ENCODE measurements around the gene UGT2A3.

The UGT2A3 gene

DNA sequence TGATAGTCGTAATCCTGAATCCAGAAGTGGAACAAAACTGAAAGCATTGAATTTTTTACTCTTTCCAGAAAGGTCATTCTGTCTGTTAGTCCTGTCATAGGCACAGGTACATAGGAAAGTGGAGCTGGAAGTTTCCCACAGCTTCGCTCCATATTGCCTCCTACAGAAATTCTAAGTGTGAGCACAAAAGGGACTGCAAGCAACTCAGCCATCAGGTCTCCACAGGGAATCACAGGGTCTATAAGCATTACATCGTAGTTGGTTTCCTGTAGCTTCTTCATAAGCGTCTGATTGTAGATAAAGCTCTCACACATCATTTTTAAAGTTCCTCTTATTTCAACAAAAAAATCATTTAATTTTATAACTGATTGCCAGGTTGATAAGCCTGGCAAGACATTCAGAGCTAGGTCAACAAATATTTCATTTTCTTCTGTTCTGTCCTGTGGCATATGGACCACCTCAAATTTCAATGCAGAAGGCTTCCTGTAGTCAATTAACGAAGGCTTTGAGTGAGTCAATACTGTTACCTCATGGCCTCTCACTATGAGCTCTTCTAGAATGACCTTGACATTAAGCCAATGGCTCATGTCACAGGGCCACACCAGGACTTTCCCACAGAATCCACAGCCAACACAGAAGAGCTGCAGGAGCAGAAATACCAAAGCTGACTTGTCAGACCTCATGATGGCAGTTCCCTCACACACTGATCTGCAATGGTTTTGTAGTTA, at the start of gene UGT2A3:
UGT2A3 (minus strand) TSS at position 727 of the 728 bp plus-strand sequence; CDS start at position 683, 44 bp downstream.
- TF ChIP-seq EP300 (IDR thresholded peaks at IDR 0.05; ENCODE audit: borderline replicate concordance): no peak
- no peak for TF ChIP-seq ZBTB7A (IDR thresholded peaks at IDR 0.05; ENCODE audit: low read depth)
- no peak for TF ChIP-seq TAF1 (IDR thresholded peaks at IDR 0.05; ENCODE audit: low read depth)
- TF ChIP-seq EGR1 (IDR thresholded peaks at IDR 0.05): no peak
- TF ChIP-seq, protein P1, sequence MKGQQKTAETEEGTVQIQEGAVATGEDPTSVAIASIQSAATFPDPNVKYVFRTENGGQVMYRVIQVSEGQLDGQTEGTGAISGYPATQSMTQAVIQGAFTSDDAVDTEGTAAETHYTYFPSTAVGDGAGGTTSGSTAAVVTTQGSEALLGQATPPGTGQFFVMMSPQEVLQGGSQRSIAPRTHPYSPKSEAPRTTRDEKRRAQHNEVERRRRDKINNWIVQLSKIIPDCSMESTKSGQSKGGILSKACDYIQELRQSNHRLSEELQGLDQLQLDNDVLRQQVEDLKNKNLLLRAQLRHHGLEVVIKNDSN (IDR thresholded peaks at IDR 0.05): no peak
- TF ChIP-seq CEBPB (IDR thresholded peaks at IDR 0.05): no peak
- TF ChIP-seq NFIC (IDR thresholded peaks at IDR 0.05): no peak
- TF ChIP-seq FOXM1 (IDR thresholded peaks at IDR 0.05; ENCODE audit: borderline replicate concordance, low read depth): no peak
- TF ChIP-seq YY1 (IDR thresholded peaks at IDR 0.05; ENCODE audit: low read depth): no peak
- TF ChIP-seq, protein P2, sequence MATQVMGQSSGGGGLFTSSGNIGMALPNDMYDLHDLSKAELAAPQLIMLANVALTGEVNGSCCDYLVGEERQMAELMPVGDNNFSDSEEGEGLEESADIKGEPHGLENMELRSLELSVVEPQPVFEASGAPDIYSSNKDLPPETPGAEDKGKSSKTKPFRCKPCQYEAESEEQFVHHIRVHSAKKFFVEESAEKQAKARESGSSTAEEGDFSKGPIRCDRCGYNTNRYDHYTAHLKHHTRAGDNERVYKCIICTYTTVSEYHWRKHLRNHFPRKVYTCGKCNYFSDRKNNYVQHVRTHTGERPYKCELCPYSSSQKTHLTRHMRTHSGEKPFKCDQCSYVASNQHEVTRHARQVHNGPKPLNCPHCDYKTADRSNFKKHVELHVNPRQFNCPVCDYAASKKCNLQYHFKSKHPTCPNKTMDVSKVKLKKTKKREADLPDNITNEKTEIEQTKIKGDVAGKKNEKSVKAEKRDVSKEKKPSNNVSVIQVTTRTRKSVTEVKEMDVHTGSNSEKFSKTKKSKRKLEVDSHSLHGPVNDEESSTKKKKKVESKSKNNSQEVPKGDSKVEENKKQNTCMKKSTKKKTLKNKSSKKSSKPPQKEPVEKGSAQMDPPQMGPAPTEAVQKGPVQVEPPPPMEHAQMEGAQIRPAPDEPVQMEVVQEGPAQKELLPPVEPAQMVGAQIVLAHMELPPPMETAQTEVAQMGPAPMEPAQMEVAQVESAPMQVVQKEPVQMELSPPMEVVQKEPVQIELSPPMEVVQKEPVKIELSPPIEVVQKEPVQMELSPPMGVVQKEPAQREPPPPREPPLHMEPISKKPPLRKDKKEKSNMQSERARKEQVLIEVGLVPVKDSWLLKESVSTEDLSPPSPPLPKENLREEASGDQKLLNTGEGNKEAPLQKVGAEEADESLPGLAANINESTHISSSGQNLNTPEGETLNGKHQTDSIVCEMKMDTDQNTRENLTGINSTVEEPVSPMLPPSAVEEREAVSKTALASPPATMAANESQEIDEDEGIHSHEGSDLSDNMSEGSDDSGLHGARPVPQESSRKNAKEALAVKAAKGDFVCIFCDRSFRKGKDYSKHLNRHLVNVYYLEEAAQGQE (IDR thresholded peaks at IDR 0.05; ENCODE audit: low read depth): no peak
- TF ChIP-seq TCF12 (IDR thresholded peaks at IDR 0.05; ENCODE audit: low read depth): no peak
- TF ChIP-seq CREB1 (IDR thresholded peaks at IDR 0.05; ENCODE audit: low read depth): no peak
- TF ChIP-seq RAD21 (IDR thresholded peaks at IDR 0.05; ENCODE audit: low read depth): no peak
- TF ChIP-seq, protein P3, sequence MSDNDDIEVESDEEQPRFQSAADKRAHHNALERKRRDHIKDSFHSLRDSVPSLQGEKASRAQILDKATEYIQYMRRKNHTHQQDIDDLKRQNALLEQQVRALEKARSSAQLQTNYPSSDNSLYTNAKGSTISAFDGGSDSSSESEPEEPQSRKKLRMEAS (IDR thresholded peaks at IDR 0.05): no peak

DNA sequence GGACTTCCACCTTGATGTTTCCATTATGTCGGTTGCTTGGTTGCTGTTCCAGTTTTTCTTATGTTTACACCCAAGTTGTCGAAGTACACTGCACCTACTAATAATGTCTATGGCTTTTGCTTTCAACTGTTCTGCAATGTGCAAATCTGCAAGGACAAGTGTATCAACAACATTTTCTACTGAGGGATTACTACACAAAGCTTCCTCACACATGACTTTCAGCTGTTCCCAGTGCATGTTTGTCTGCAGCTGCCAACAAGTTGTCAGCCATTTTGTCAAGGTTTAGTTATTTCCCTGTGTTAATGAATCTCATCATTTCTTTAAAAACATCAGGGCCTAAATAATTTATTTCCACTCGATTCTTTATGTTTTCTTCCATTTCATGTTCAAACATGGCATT, 45.4 kb upstream of the UGT2A3 start:
- TF ChIP-seq YY1 (IDR thresholded peaks at IDR 0.05; ENCODE audit: low read depth): no peak
- no peak for TF ChIP-seq NFIC (IDR thresholded peaks at IDR 0.05)
- no peak for TF ChIP-seq EP300 (IDR thresholded peaks at IDR 0.05; ENCODE audit: borderline replicate concordance)
- TF ChIP-seq FOXM1 (IDR thresholded peaks at IDR 0.05; ENCODE audit: borderline replicate concordance, low read depth): no peak
- no peak for TF ChIP-seq RAD21 (IDR thresholded peaks at IDR 0.05; ENCODE audit: low read depth)
- no peak for TF ChIP-seq EGR1 (IDR thresholded peaks at IDR 0.05)
- no peak for TF ChIP-seq CREB1 (IDR thresholded peaks at IDR 0.05; ENCODE audit: low read depth)
- TF ChIP-seq, protein P3 (IDR thresholded peaks at IDR 0.05): no peak
- TF ChIP-seq TEAD4 (IDR thresholded peaks at IDR 0.05): no peak
- no peak for TF ChIP-seq TCF12 (IDR thresholded peaks at IDR 0.05; ENCODE audit: low read depth)
- TF ChIP-seq CEBPB (IDR thresholded peaks at IDR 0.05): no peak
- TF ChIP-seq, protein P2 (IDR thresholded peaks at IDR 0.05; ENCODE audit: low read depth): no peak
- no peak for TF ChIP-seq ZBTB7A (IDR thresholded peaks at IDR 0.05; ENCODE audit: low read depth)
- no peak for TF ChIP-seq TAF1 (IDR thresholded peaks at IDR 0.05; ENCODE audit: low read depth)
- TF ChIP-seq, protein P1 (IDR thresholded peaks at IDR 0.05): no peak

DNA sequence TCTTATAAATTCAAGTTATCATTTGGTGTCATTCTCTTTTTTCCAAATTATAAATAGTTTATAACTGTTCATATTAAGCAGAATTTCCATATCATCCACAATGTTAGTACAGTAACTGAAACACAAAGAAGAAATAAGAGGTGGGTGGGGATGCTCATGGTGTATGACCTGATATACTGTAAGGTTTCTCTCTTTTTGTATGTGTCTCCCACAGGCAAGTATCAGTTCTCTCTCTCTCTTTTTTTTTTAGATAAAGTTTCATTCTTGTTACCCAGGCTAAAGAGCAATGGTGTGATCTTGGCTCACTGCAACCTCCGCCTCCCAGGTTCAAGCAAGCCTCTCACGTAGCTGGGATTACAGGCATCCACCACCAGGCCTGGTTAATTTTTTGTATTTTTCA, 43.7 kb upstream of the UGT2A3 start:
- no peak for TF ChIP-seq YY1 (IDR thresholded peaks at IDR 0.05; ENCODE audit: low read depth)
- TF ChIP-seq, protein P1 (IDR thresholded peaks at IDR 0.05): no peak
- TF ChIP-seq, protein P3 (IDR thresholded peaks at IDR 0.05): no peak
- no peak for TF ChIP-seq ZBTB7A (IDR thresholded peaks at IDR 0.05; ENCODE audit: low read depth)

DNA sequence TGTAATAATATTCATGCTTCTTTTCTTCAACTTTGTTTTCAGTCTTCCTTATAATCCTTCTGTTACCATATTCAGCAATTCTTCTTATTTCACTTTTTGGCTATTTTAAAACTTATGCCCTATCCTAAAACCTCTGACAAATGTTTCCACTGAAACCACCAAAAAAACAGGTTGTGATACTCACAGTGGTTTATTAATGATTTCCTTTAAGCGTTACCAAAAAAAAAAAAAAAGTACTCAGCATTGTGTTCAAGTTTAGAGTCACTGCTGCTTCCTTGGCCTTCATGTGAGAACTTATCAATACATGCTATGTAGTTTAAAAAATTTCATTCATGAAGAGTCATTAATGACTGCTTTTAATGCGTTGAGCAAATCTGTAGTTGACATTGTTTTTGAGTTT, 35.4 kb upstream of the UGT2A3 start:
- TF ChIP-seq, protein P1 (IDR thresholded peaks at IDR 0.05): no peak
- no peak for TF ChIP-seq NFIC (IDR thresholded peaks at IDR 0.05)
- no peak for TF ChIP-seq RAD21 (IDR thresholded peaks at IDR 0.05; ENCODE audit: low read depth)
- no peak for TF ChIP-seq FOXM1 (IDR thresholded peaks at IDR 0.05; ENCODE audit: borderline replicate concordance, low read depth)
- TF ChIP-seq, protein P3 (IDR thresholded peaks at IDR 0.05): no peak

Measured in Ishikawa (cell line).